Liver (tissue), 9 donors: Measurements from ENCODE around the gene TNFSF15. TPM values are rescaled to one million over a fixed set of nuclear protein-coding genes. Genes with fewer than 3 reads are reported as not detected.

ENCODE experiments used
- DNase-seq: peaks from one replicate; pipeline ENCODE4 v3.0.0-alpha.2; 2017; ENCODE audit warnings: low spot score
- H3K27ac ChIP-seq, 2 donors: one replicate each; pipeline ENCODE4 v1.7.0; 2013; ENCODE audit warnings: inconsistent platforms in 2 of 2, low read length in 2 of 2, control low read depth in 1 of 2, low read depth in 1 of 2, mild to moderate bottlenecking in 1 of 2
- H3K27me3 ChIP-seq, 4 donors: one replicate each; pipeline versions ENCODE4 v1.6.1 to v1.7.0; 2013; ENCODE audit warnings: low read length in 3 of 4, inconsistent platforms in 1 of 4, mild to moderate bottlenecking in 1 of 4, moderate library complexity in 1 of 4; ENCODE audit not compliant: control insufficient read depth in 4 of 4, insufficient read depth in 4 of 4
- H3K36me3 ChIP-seq, 4 donors: one replicate each; pipeline versions ENCODE4 v1.6.1 to v1.7.0; 2013; ENCODE audit warnings: low read length in 3 of 4, mild to moderate bottlenecking in 3 of 4, low read depth in 1 of 4, moderate library complexity in 1 of 4; ENCODE audit not compliant: control insufficient read depth in 4 of 4, insufficient read depth in 3 of 4
- H3K4me1 ChIP-seq, 4 donors: one replicate each; pipeline versions ENCODE4 v1.6.1 to v1.7.0; 2013; ENCODE audit warnings: low read length in 3 of 4, mild to moderate bottlenecking in 3 of 4, moderate library complexity in 1 of 4; ENCODE audit not compliant: control insufficient read depth in 4 of 4, insufficient read depth in 4 of 4
- H3K4me3 ChIP-seq, 3 donors: one replicate each; pipeline versions ENCODE4 v1.6.1 to v1.7.0; 2013; ENCODE audit warnings: low read length in 3 of 3, control low read depth in 1 of 3, low read depth in 1 of 3, mild to moderate bottlenecking in 1 of 3
- H3K9ac ChIP-seq, 2 donors: one replicate each; pipeline ENCODE4 v1.7.0; 2013; ENCODE audit warnings: low read length in 2 of 2, mild to moderate bottlenecking in 2 of 2, moderate library complexity in 2 of 2, control low read depth in 1 of 2, low read depth in 1 of 2
- H3K9me3 ChIP-seq, 4 donors: one replicate each; pipeline versions ENCODE4 v1.6.1 to v1.7.0; 2013; ENCODE audit warnings: low read length in 3 of 4; ENCODE audit not compliant: control insufficient read depth in 4 of 4
- ATF3 ChIP-seq: IDR thresholded peaks from 2 replicates; pipeline ENCODE4 v1.6.1; 2016; ENCODE audit warnings: antibody characterized with exemption
- CTCF ChIP-seq: fragments of 150-350 bp; IDR thresholded peaks from 2 replicates; pipeline ENCODE4 v1.5.1; 2017; ENCODE audit warnings: improper control_type of control experiment, low read depth, low read length; ENCODE audit not compliant: missing input control
- EGR1 ChIP-seq, 2 donors: IDR thresholded peaks; 2 replicates each; pipeline ENCODE4 v1.6.1; 2016 to 2018; ENCODE audit warnings: antibody characterized with exemption in 2 of 2, low read depth in 2 of 2
- FOXA1 ChIP-seq: IDR thresholded peaks from 2 replicates; pipeline ENCODE4 v1.6.1; 2016; ENCODE audit warnings: antibody characterized with exemption
- FOXA2 ChIP-seq: IDR thresholded peaks from 2 replicates; pipeline ENCODE4 v1.6.1; 2016; ENCODE audit warnings: antibody characterized with exemption
- GABPA ChIP-seq, 2 donors: IDR thresholded peaks in 1 of 2; conservative IDR thresholded peaks in 1 of 2; 2 replicates each; pipeline ENCODE4 v1.6.1; 2016; ENCODE audit warnings: antibody characterized with exemption in 2 of 2, mild to moderate bottlenecking in 1 of 2, moderate library complexity in 1 of 2
- HNF4G ChIP-seq: IDR thresholded peaks from 2 replicates; pipeline ENCODE4 v1.6.1; 2016; ENCODE audit warnings: antibody characterized with exemption
- JUND ChIP-seq, 2 donors: IDR thresholded peaks; 2 replicates each; pipeline ENCODE4 v1.6.1; 2016; ENCODE audit warnings: antibody characterized with exemption in 2 of 2
- MAX ChIP-seq: IDR thresholded peaks from 2 replicates; pipeline ENCODE4 v1.6.1; 2016; ENCODE audit warnings: antibody characterized with exemption
- RAD21 ChIP-seq, 2 donors: IDR thresholded peaks; 2 replicates each; pipeline ENCODE4 v1.6.1; 2016; ENCODE audit warnings: antibody characterized with exemption in 2 of 2, mild to moderate bottlenecking in 2 of 2
- REST ChIP-seq: IDR thresholded peaks from 2 replicates; pipeline ENCODE4 v1.6.1; 2016; ENCODE audit warnings: antibody characterized with exemption, mild to moderate bottlenecking
- RXRA ChIP-seq, 2 donors: IDR thresholded peaks; 2 replicates each; pipeline ENCODE4 v1.6.1; 2017 to 2018; ENCODE audit warnings: antibody characterized with exemption in 2 of 2, mild to moderate bottlenecking in 1 of 2
- SP1 ChIP-seq: IDR thresholded peaks from 2 replicates; pipeline ENCODE4 v1.6.1; 2018; ENCODE audit warnings: antibody characterized with exemption, mild to moderate bottlenecking
- TAF1 ChIP-seq: conservative IDR thresholded peaks from 2 replicates; pipeline ENCODE4 v1.6.1; 2016; ENCODE audit warnings: antibody characterized with exemption, mild to moderate bottlenecking
- YY1 ChIP-seq: IDR thresholded peaks from 2 replicates; pipeline ENCODE4 v1.6.1; 2016; ENCODE audit warnings: antibody characterized with exemption, mild to moderate bottlenecking
- ZBTB33 ChIP-seq: IDR thresholded peaks from 2 replicates; pipeline ENCODE4 v1.6.1; 2016; ENCODE audit warnings: antibody characterized with exemption
- WGBS: extraction: QIAGEN DNeasy Blood & Tissue Kit; methylation state at CpG from one replicate; pipeline ENCODE4 v1.1.7; 2013; 5-methylcytosine and 5-hydroxymethylcytosine counted together
- polyA plus RNA-seq, 2 donors: library from polyadenylated mRNA; stranded (reverse) in 1 of 2; unstranded in 1 of 2; fragments of 200-250 nt in 1 of 2; fragments of >200 nt in 1 of 2; fragmentation: Nextera tagmentation in 1 of 2; extraction: Ambion mirVana in 1 of 2; gene quantifications; one replicate each; pipeline versions ENCODE4 v1.2.1 to v1.2.3, GENCODE V29; 2013 to 2015
- total RNA-seq, 2 donors: library from RNA; depleted of rRNA; stranded (reverse); fragments of >200 nt; gene quantifications; one replicate each; pipeline ENCODE4 v1.2.3, GENCODE V29; 2014
- donor health status: healthy.
- donor health status: healthy.
- donor health status: healthy.
- donor health status: healthy.
- donor health status: healthy.

Gene TNFSF15
- total and polyA plus RNA-seq, 4 donors = 0.01 to 0.42 (median 0.08) TPM; not detected in 1

- H3K4me3 ChIP-seq = no peak overlapping the region
- H3K4me1 ChIP-seq = no peaks in the 10 kb centered on the region
- 82% methylated on average over 4 of the region's 4 CpGs for WGBS
- TF ChIP-seq YY1 = no peak
- no peak for TF ChIP-seq ATF3
- no peak for TF ChIP-seq TAF1
- no peak for TF ChIP-seq JUND (IDR thresholded peaks at IDR 0.05)
- no peak for TF ChIP-seq GABPA (IDR thresholded peaks at IDR 0.05 in 1 of 2, conservative IDR thresholded peaks at IDR 0.05 in 1 of 2)
- no peak for TF ChIP-seq RXRA (IDR thresholded peaks at IDR 0.05)
- no peak for TF ChIP-seq ZBTB33
- TF ChIP-seq FOXA1 = no peak
- TF ChIP-seq RAD21 (IDR thresholded peaks at IDR 0.05) = no peak
- no peak overlapping the region for H3K27ac ChIP-seq
- no peaks in the 10 kb centered on the region for H3K27me3 ChIP-seq
- DNase-seq = no peak
- H3K9ac ChIP-seq = no peak overlapping the region
- no peaks in the 10 kb centered on the region for H3K9me3 ChIP-seq
- no peaks in the 10 kb centered on the region for H3K36me3 ChIP-seq
Observed at GRCh38 chr9:114811301-114811700, 5.5 kb upstream of the TNFSF15 start.

- Histone ChIP-seq H3K27me3 (no peaks in the 10 kb centered on the region), H3K9ac (no peak overlapping the region), H3K27ac (no peak overlapping the region), H3K4me1 (no peaks in the 10 kb centered on the region), H3K36me3 (no peaks in the 10 kb centered on the region), H3K4me3 (no peak overlapping the region), H3K9me3 (no peaks in the 10 kb centered on the region)
- TF ChIP-seq JUND (IDR thresholded peaks at IDR 0.05) (no peak), FOXA1 (no peak), GABPA (IDR thresholded peaks at IDR 0.05 in 1 of 2, conservative IDR thresholded peaks at IDR 0.05 in 1 of 2) (no peak), MAX (no peak), CTCF (no peak), FOXA2 (no peak), HNF4G (no peak), RAD21 (IDR thresholded peaks at IDR 0.05) (no peak), REST (no peak), YY1 (no peak), SP1 (no peak), EGR1 (IDR thresholded peaks at IDR 0.05; ENCODE audit: low read depth in 2 of 2) (no peak), ATF3 (no peak)
- 84% methylated on average over 3 of the region's 3 CpGs for WGBS
- DNase-seq = no peak
Observed at GRCh38 chr9:114810614-114811013, 4.8 kb upstream of the TNFSF15 start.
